ENCODE results near the gene RALGPS1. TPM values are rescaled to one million over a fixed set of nuclear protein-coding genes. Genes with fewer than 3 reads are reported as not detected.

The RALGPS1 gene
- total RNA-seq, 2 experiments from 2014 or later: 1.9 to 2.2 TPM

DNA sequence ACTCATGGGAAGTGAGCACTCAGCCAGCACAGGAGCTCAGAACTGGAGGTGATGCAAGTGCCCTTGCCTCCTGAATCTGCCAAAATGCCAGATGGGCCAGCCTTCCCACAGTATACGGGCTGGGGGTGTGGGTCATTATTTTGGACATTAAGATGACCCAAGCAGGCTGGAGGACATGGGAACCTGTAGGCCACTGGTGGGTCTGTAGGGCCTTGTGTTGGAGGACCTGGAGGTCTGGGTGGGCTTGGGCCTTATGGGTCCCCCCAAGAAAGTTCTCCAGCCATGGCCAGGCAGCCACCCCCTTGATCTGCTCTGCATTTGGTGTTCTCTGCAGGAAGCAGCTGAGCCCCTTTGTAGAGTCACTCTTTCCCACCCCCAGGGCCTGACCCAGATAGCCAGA, 278.9 kb downstream of the RALGPS1 start:
- Mint-ChIP-seq H3K4me1 (peaks cover 7% of the 10 kb centered on the region), H3K36me3 (ENCODE audit: low read depth) (no peaks in the 10 kb centered on the region), H3K9me3 (no peaks in the 10 kb centered on the region), H3K4me3 (no peak overlapping the region), H3K27ac (no peak overlapping the region), H3K27me3 (peaks cover 16% of the 10 kb centered on the region)
- no peak for DNase-seq
- CTCF ChIA-PET: interaction anchor here (1.2 to 2.3 kb wide), 3 partner anchors 11 to 17 kb away, joined by 3 to 5 read pairs (median 3); no protein-coding TSS in a partner anchor
- POLR2A ChIA-PET: no interaction called here

DNA sequence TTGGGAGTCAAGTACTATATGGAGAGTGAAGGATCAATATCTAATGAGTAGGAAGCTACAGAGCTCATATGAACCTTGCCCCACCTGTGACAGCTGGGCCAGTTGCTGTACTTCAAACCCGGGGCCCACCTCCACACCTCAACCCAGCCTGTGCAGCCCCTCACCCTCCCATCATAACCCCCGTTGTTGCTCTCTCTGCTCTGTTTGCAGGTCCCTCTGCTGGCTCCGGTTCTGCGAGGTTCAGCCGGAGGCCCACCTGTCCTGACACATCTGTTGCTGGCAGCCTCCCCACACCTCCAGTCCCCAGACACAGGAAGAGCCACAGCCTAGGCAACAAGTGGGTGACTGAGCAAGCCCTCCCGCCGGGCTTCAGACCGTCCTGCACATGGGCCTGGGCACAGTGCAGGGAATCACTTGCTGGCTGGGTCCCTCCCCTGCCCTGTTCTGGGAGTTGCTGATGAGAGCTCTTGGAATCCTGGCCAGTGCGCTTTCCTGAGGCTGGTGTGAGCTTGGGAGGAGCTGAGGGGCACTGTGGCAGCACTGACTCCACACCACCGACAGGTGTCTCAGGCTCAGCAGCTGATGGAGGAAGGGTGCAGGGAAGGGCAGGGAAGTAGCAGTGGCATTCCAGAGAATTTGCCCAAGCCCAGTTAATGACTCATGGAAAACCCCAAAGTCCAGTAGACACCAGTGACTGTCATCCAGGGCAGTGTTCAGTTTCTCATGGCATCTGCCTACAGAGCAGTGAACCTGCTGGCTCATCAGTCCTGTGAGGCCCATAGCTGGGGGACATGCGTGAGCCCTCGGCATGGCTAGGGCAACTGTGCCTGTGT, 280.5 kb downstream of the RALGPS1 start:
- no peak overlapping the region for H3K27ac Mint-ChIP-seq
- POLR2A ChIA-PET: no interaction called here
- H3K9me3 Mint-ChIP-seq: no peaks in the 10 kb centered on the region
- peaks cover 5% of the 10 kb centered on the region for H3K4me1 Mint-ChIP-seq
- DNase-seq: no peak
- CTCF ChIA-PET: interaction anchor here (1.2 to 2.3 kb wide), 3 partner anchors 9 to 19 kb away, joined by 3 to 5 read pairs (median 3); no protein-coding TSS in a partner anchor
- no peak overlapping the region for H3K4me3 Mint-ChIP-seq
- H3K27me3 Mint-ChIP-seq: peaks cover 16% of the 10 kb centered on the region
- H3K36me3 Mint-ChIP-seq (ENCODE audit: low read depth): no peaks in the 10 kb centered on the region

GRCh38 chr9:127195976-127196825, 281.6 kb downstream of the RALGPS1 start:
- H3K4me3 Mint-ChIP-seq: no peak overlapping the region
- H3K9me3 Mint-ChIP-seq: no peaks in the 10 kb centered on the region
- H3K36me3 Mint-ChIP-seq (ENCODE audit: low read depth): no peaks in the 10 kb centered on the region
- CTCF ChIA-PET: interaction anchor here (2.3 to 3.9 kb wide), 2 partner anchors 8 to 255 kb away, joined by 5 to 28 read pairs; no protein-coding TSS in a partner anchor
- H3K27me3 Mint-ChIP-seq: peaks cover 9% of the 10 kb centered on the region
- POLR2A ChIA-PET: no interaction called here
- no peak overlapping the region for H3K27ac Mint-ChIP-seq
- no peak for DNase-seq
- peaks cover 5% of the 10 kb centered on the region for H3K4me1 Mint-ChIP-seq

- Mint-ChIP-seq H3K4me3 (no peak overlapping the region), H3K4me1 (peaks cover 5% of the 10 kb centered on the region), H3K9me3 (no peaks in the 10 kb centered on the region), H3K27ac (no peak overlapping the region), H3K27me3 (peaks cover 6% of the 10 kb centered on the region), H3K36me3 (ENCODE audit: low read depth) (no peaks in the 10 kb centered on the region)
- DNase-seq: no peak
- ChIA-PET POLR2A (no interaction called here), CTCF (interaction anchor here (2.4 to 3.9 kb wide), 2 partner anchors 16 to 256 kb away, joined by 6 to 28 read pairs; no protein-coding TSS in a partner anchor)
Measured at GRCh38 chr9:127196826-127197145, 282.2 kb downstream of the RALGPS1 start.

- H3K36me3 Mint-ChIP-seq (ENCODE audit: low read depth): no peaks in the 10 kb centered on the region
- peaks cover 6% of the 10 kb centered on the region for H3K27me3 Mint-ChIP-seq
- H3K4me3 Mint-ChIP-seq: no peak overlapping the region
- no peak overlapping the region for H3K27ac Mint-ChIP-seq
- ChIA-PET CTCF (interaction anchor here (0.5 to 3.9 kb wide), 3 partner anchors 16 to 672 kb away, joined by 3 to 28 read pairs (median 6); no protein-coding TSS in a partner anchor), POLR2A (no interaction called here)
- no peak for DNase-seq
- peaks cover 5% of the 10 kb centered on the region for H3K4me1 Mint-ChIP-seq
- no peaks in the 10 kb centered on the region for H3K9me3 Mint-ChIP-seq
Measured at GRCh38 chr9:127197186-127197860, 282.7 kb downstream of the RALGPS1 start.

DNA sequence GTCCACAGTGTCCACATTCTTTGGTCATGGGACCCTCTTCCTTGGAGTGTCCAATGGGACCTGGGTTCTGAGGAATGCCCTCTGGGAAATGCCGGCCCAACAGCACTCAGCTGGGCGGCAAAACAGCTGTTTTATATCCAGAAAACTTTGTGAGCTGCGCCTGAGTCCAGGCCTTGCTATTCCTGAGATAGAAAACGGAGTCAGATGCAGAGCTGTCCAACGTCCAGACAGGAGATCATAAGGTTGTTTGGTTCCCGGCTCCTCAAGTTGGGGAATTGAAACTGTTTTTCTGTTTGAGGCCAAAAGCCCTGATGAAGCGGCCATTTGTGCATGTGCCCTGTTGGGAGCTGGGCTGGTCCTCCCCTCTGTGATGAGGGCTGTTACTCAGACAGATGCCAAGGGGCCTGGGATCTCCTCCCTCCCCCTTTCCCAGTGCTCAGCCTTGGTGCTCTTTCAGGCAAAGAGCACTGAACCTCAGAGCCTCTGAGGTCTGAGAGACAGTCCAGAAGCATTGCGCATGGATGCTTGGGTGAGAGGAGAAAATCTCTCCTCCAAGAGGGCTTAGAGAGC, 283.4 kb downstream of the RALGPS1 start:
- H3K36me3 Mint-ChIP-seq (ENCODE audit: low read depth): no peaks in the 10 kb centered on the region
- H3K9me3 Mint-ChIP-seq: no peaks in the 10 kb centered on the region
- H3K4me3 Mint-ChIP-seq: no peak overlapping the region
- H3K4me1 Mint-ChIP-seq: peaks cover 5% of the 10 kb centered on the region
- POLR2A ChIA-PET: no interaction called here
- CTCF ChIA-PET: interaction anchor here (0.5 to 3.9 kb wide), 8 partner anchors 9 to 671 kb away, joined by 3 to 28 read pairs (median 4); no protein-coding TSS in a partner anchor
- no peak overlapping the region for H3K27ac Mint-ChIP-seq
- DNase-seq: no peak
- peaks cover 2% of the 10 kb centered on the region for H3K27me3 Mint-ChIP-seq

GRCh38 chr9:127198587-127198986, 284.0 kb downstream of the RALGPS1 start:
- DNase-seq: no peak
- ChIA-PET CTCF (interaction anchor here (0.6 to 3.9 kb wide), 13 partner anchors 10 to 264 kb away, joined by 3 to 28 read pairs (median 4); no protein-coding TSS in a partner anchor), POLR2A (no interaction called here)
- H3K9me3 Mint-ChIP-seq: no peaks in the 10 kb centered on the region
- no peak overlapping the region for H3K4me3 Mint-ChIP-seq
- H3K27ac Mint-ChIP-seq: no peak overlapping the region
- H3K27me3 Mint-ChIP-seq: no peaks in the 10 kb centered on the region
- H3K4me1 Mint-ChIP-seq: peaks cover 5% of the 10 kb centered on the region
- H3K36me3 Mint-ChIP-seq (ENCODE audit: low read depth): no peaks in the 10 kb centered on the region

DNA sequence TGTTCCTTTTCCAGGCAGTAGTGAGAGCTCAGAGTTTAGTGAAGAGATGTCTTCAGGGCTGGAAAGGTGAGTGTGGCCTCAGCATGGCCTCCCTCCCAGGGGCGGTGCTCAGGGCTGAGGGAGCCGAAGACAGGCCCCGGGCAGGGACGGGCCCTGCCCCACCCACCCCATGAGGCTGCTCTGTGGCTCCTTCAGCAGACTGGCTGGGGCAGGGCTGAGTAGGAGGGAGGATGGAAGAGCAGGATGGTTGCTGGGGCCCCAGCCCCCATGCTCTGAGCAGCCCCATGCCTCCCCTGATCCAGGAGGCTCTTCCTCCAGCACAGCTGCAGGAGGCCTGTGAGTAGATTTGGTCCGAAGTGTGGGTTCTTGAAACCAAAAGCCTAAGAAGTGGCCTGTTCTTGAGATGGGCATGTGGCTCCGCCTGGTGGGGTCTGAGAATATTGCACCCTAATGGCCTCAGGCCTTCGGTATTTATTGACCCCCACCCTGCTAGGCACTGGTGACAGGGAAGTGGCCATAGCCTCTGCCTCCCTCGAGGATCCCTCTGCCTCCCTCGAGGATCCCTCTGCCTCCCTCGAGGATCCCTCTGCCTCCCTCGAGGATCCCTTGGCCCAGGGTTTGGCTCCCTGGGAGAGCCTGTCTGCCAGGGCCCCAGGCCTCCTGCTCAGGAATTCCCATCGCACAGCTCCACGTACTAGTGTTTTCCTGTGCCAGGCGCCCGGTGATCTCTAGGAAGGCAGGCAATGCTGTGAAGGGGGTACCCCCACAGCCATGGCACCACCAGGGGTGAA, 284.6 kb downstream of the RALGPS1 start:
- Mint-ChIP-seq H3K4me3 (no peak overlapping the region), H3K27ac (no peak overlapping the region), H3K4me1 (peaks cover 5% of the 10 kb centered on the region), H3K36me3 (ENCODE audit: low read depth) (no peaks in the 10 kb centered on the region), H3K27me3 (no peaks in the 10 kb centered on the region), H3K9me3 (no peaks in the 10 kb centered on the region)
- DNase-seq: peak; percentile 80
- CTCF ChIA-PET: interaction anchor here (0.6 to 3.9 kb wide), 13 partner anchors 11 to 264 kb away, joined by 3 to 28 read pairs (median 4); no protein-coding TSS in a partner anchor
- POLR2A ChIA-PET: no interaction called here

DNA sequence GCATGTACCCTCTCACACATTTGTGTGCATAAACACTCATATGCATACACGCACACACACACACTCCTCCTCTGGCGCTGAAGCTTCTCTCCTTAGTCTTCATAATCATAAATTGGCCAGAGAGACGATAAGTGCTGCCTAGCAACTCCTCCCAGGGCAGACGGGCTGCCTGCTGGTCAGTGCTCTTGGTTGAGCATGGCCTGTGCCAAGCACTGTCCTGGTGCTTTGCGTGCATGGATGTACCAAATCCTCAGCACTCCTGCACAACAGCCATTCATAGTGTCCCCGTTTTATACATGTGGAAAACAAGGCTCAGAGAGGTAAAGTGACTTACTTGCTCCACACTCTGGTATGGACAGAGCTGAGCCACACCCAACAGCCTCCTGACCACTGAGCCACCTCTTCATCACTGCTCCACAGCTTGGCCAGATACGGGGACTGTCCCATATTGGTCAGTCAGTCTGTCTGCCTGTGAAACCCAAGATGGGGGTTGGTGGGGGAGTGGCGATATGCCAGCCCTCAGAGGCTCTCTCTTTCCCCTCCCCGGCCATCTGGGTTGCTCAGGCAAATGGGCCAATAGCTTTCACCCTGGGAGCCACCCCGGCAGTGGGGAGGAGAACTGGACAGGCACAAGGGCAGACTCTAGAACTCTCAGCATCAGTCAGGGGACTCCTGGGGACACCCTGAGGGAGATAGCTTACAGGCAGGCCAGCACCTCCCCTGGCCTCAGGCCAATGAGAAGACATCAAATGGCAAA, 285.7 kb downstream of the RALGPS1 start:
- Mint-ChIP-seq H3K4me3 (no peak overlapping the region), H3K9me3 (no peaks in the 10 kb centered on the region), H3K27ac (peak overlapping the region; percentile 48), H3K4me1 (peaks cover 5% of the 10 kb centered on the region), H3K27me3 (peaks cover 1% of the 10 kb centered on the region), H3K36me3 (ENCODE audit: low read depth) (no peaks in the 10 kb centered on the region)
- no peak for DNase-seq
- CTCF ChIA-PET: interaction anchor here (0.7 to 3.9 kb wide), 9 partner anchors 10 to 263 kb away, joined by 3 to 28 read pairs (median 4); no protein-coding TSS in a partner anchor
- POLR2A ChIA-PET: interaction anchor here (0.7 kb wide), 1 partner anchor 259 kb away, joined by 5 read pairs; no protein-coding TSS in a partner anchor

GRCh38 chr9:127201071-127201541, 286.5 kb downstream of the RALGPS1 start:
- no peak for DNase-seq
- Mint-ChIP-seq H3K9me3 (no peaks in the 10 kb centered on the region), H3K36me3 (ENCODE audit: low read depth) (no peaks in the 10 kb centered on the region), H3K4me1 (peaks cover 5% of the 10 kb centered on the region), H3K4me3 (no peak overlapping the region), H3K27me3 (peaks cover 1% of the 10 kb centered on the region), H3K27ac (no peak overlapping the region)
- CTCF ChIA-PET: interaction anchor here (1.2 to 2.1 kb wide), 3 partner anchors 10 to 264 kb away, joined by 3 to 4 read pairs (median 4); no protein-coding TSS in a partner anchor
- POLR2A ChIA-PET: interaction anchor here (0.7 kb wide), 1 partner anchor 260 kb away, joined by 5 read pairs; no protein-coding TSS in a partner anchor

- H3K4me3 Mint-ChIP-seq: no peak overlapping the region
- peaks cover 1% of the 10 kb centered on the region for H3K27me3 Mint-ChIP-seq
- ChIA-PET POLR2A (no interaction called here), CTCF (interaction anchor here (1.6 to 2.1 kb wide), 2 partner anchors 261 to 264 kb away, joined by 4 read pairs; no protein-coding TSS in a partner anchor)
- no peak for DNase-seq
- no peaks in the 10 kb centered on the region for H3K36me3 Mint-ChIP-seq (ENCODE audit: low read depth)
- H3K27ac Mint-ChIP-seq: no peak overlapping the region
- peaks cover 6% of the 10 kb centered on the region for H3K4me1 Mint-ChIP-seq
- H3K9me3 Mint-ChIP-seq: no peaks in the 10 kb centered on the region
Measured at GRCh38 chr9:127201731-127202130, 287.1 kb downstream of the RALGPS1 start.
